ENCODE results near the gene HJURP.

HJURP gene

DNA sequence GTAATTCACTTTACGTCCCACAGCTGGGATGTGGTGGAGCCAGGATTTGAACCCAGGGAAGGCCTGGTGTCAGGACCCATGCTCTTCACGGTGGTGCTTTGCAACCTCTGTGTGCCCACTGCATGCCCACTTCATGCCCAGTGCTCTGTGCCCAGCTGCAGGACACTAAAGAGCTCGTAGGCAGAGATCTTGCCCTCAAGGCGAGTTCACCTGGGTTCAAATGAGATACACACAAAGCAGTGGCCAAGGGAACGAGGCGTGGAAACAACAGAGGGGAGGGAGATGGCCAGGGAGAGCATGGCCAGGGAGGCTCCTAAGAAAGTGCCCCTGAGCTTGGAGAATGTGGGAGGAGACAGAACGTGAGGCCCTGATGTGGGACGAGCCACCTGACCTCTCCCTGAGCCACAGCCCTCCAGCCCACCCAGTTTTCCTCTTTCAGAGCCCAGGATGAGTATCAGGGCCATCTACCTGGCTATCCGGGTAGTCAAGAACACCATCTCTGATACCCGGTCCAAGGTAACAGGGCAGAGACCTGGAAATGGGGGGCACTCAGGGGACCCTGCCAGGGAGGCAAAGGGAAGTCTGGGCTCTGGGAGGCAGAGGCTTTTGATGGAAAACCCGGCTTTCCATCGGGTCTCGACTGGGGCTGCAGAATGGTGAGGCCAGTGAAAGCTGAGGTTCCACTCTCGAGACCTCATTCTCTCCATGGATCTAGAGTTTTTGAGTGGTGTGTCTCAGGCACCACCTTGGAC, 55.8 kb downstream of the HJURP start:
- no peak for DNase-seq (ENCODE audit: low read depth, low spot score)

DNA sequence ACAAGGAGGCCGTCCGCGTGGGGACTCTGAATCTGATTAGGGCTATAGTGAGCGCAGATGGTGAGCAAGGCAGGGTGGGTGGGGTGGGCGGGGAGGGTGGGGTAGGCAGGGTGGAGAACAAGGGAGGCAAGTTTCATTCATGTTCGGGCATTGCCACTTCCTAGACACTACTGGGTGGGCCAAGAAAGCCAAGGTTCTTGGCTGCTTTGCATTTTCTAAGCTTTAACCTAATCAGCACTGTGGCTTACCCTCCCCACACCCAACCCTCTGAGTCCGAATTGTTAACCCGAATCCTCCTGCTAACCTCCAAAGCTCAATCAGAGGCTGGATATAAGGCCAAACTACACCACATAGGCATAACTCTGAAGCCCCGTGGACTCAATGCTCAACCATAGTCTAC, 58.1 kb downstream of the HJURP start:
- no peak for DNase-seq (ENCODE audit: low read depth, low spot score)
- H3K27ac ChIP-seq = no peak overlapping the region

More for the DNA sequence above, 55.8 kb downstream of the HJURP start:
- no peak overlapping the region for H3K27ac ChIP-seq

- no peak overlapping the region for H3K27ac ChIP-seq
Measured at GRCh38 chr2:233795735-233796171, 58.6 kb downstream of the HJURP start.

DNA sequence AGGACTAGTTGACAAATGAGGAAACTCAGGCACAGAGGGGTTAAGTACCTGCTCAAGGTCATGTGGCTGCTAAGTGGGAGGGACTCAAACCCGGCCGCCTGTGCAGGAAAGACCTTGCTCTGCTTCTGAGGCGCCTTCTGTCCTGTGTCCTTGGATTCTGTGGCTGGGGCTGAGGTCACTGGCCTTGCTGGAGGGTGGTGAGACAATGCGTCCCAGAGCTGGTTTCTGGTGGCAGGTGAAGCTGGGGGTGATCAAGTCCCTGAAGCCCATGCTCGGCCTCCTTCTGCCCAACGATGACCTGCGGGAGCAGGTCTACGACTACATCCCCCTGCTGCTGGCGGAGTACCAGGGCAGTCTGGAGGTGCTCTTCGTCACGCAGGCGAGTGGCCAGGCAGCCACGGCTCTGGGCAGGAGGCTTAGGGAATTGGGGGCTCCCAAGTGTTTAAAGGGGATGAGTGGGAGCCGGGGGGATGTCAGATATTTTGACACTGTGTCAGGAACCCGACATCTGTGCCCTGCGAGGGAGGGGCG, 60.1 kb downstream of the HJURP start:
- H3K27ac ChIP-seq = no peak overlapping the region
- no peak for DNase-seq (ENCODE audit: low read depth, low spot score)

More at GRCh38 chr2:233795735-233796171, 58.6 kb downstream of the HJURP start:
- no peak for DNase-seq (ENCODE audit: low read depth, low spot score)

- no peak for DNase-seq (ENCODE audit: low read depth, low spot score)
- H3K27ac ChIP-seq = no peak overlapping the region
Measured at GRCh38 chr2:233793465-233794127, 60.7 kb downstream of the HJURP start.

GRCh38 chr2:233792720-233793119, 61.6 kb downstream of the HJURP start:
- H3K27ac ChIP-seq = no peak overlapping the region
- no peak for DNase-seq (ENCODE audit: low read depth, low spot score)

GRCh38 chr2:233791883-233792329, 62.4 kb downstream of the HJURP start:
- no peak for DNase-seq (ENCODE audit: low read depth, low spot score)
- no peak overlapping the region for H3K27ac ChIP-seq

- no peak for DNase-seq (ENCODE audit: low read depth, low spot score)
- H3K27ac ChIP-seq = no peak overlapping the region
Measured at GRCh38 chr2:233791151-233791882, 63.0 kb downstream of the HJURP start.

DNA sequence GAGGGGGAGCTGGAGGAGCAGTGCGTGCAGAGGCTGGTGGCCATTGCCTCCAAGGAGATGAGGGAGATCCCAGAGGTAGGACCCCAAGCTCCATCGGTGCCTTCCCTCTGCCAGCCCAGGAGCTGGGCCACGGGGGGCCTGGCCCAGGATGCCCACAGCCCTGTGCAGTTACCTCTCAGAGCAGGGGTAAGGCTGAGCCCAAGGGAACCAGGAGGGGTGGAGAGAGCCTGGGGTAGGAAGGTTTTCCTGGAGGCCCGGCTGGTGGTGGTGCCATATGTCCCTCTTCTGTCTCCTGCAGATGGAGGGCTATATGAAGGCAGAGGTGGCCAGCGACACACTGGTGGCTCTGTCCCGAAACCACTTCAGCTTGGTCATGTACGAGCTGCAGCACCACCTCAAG, 64.8 kb downstream of the HJURP start:
- no peak for DNase-seq (ENCODE audit: low read depth, low spot score)
- H3K27ac ChIP-seq = no peak overlapping the region

All from epithelial cell of prostate (primary cell).